Activated naive CD8-positive, alpha-beta T cell treated with anti-CD3 and anti-CD28 coated beads for 36 hours (primary cell): ENCODE results near the gene GRHPR. TPM values are rescaled to one million over a fixed set of nuclear protein-coding genes. Genes with fewer than 3 reads are reported as not detected.
"Not testable (repeated sequence)": the region's sequence is repeated elsewhere in the genome, so short reads cannot be mapped to it uniquely, and the experiment has no call there.

ENCODE experiments used
- DNase-seq: peaks from one replicate; pipeline ENCODE4 v3.0.0; 2021
- H3K27ac Mint-ChIP-seq: one replicate; pipeline ENCODE4 v1.8.0; 2022; ENCODE audit warnings: mild to moderate bottlenecking, moderate library complexity, mixed read lengths
- H3K27me3 Mint-ChIP-seq: one replicate; pipeline ENCODE4 v1.8.0; 2022; ENCODE audit warnings: mild to moderate bottlenecking, mixed read lengths
- H3K36me3 Mint-ChIP-seq: one replicate; pipeline ENCODE4 v1.8.0; 2021; ENCODE audit warnings: mild to moderate bottlenecking, mixed read lengths
- H3K4me1 Mint-ChIP-seq: one replicate; pipeline ENCODE4 v1.8.0; 2021; ENCODE audit warnings: mixed read lengths
- H3K4me3 Mint-ChIP-seq: one replicate; pipeline ENCODE4 v1.8.0; 2022; ENCODE audit warnings: mild to moderate bottlenecking, moderate library complexity, mixed read lengths
- H3K9me3 Mint-ChIP-seq: one replicate; pipeline ENCODE4 v1.8.0; 2022; ENCODE audit warnings: mixed read lengths
- total RNA-seq, 2 experiments: library from RNA; stranded (reverse); gene quantifications; one replicate each; pipeline ENCODE4 v1.2.3, GENCODE V29; 2021

Gene GRHPR
- total RNA-seq, 2 experiments from 2014 or later, result 79.5 to 82.0 TPM

GRCh38 chr9:37466037-37466709, 43.7 kb downstream of the GRHPR start:
- peak; percentile 30 for DNase-seq
- no peaks in the 10 kb centered on the region for H3K27me3 Mint-ChIP-seq
- peaks cover 12% of the 10 kb centered on the region for H3K36me3 Mint-ChIP-seq
- peak overlapping the region; percentile 97 for H3K4me3 Mint-ChIP-seq
- H3K27ac Mint-ChIP-seq, result peak overlapping the region; percentile 98
- H3K4me1 Mint-ChIP-seq, result peaks cover 29% of the 10 kb centered on the region
- no peaks in the 10 kb centered on the region for H3K9me3 Mint-ChIP-seq

GRCh38 chr9:37467530-37467929, 45.0 kb downstream of the GRHPR start:
- peaks cover 31% of the 10 kb centered on the region for H3K4me1 Mint-ChIP-seq
- not testable (repeated sequence) for H3K9me3 Mint-ChIP-seq, H3K36me3 Mint-ChIP-seq, DNase-seq, H3K4me3 Mint-ChIP-seq, H3K27me3 Mint-ChIP-seq, H3K27ac Mint-ChIP-seq

- DNase-seq, result no peak
- Mint-ChIP-seq H3K4me1 (peaks cover 21% of the 10 kb centered on the region), H3K27ac (no peak overlapping the region), H3K4me3 (no peak overlapping the region), H3K9me3 (peaks cover 2% of the 10 kb centered on the region), H3K27me3 (no peaks in the 10 kb centered on the region), H3K36me3 (peaks cover 6% of the 10 kb centered on the region)
Measured at GRCh38 chr9:37468620-37469019, 46.1 kb downstream of the GRHPR start.

- H3K27me3 Mint-ChIP-seq, result peaks cover 10% of the 10 kb centered on the region
- H3K9me3 Mint-ChIP-seq, result peaks cover 9% of the 10 kb centered on the region
- H3K36me3 Mint-ChIP-seq, result peaks cover 4% of the 10 kb centered on the region
- peak overlapping the region; percentile 58 for H3K27ac Mint-ChIP-seq
- H3K4me3 Mint-ChIP-seq, result peak overlapping the region; percentile 66
- DNase-seq, result no peak
- peaks cover 6% of the 10 kb centered on the region for H3K4me1 Mint-ChIP-seq
Measured at GRCh38 chr9:37471942-37472684, 49.6 kb downstream of the GRHPR start.

- H3K36me3 Mint-ChIP-seq, H3K27ac Mint-ChIP-seq, DNase-seq, H3K9me3 Mint-ChIP-seq, H3K4me1 Mint-ChIP-seq, H3K4me3 Mint-ChIP-seq: not testable (repeated sequence)
- H3K27me3 Mint-ChIP-seq, result peaks cover 25% of the 10 kb centered on the region
Measured at GRCh38 chr9:37473982-37474381, 51.5 kb downstream of the GRHPR start.

GRCh38 chr9:37474438-37474837, 51.9 kb downstream of the GRHPR start:
- Mint-ChIP-seq H3K36me3 (peaks cover 4% of the 10 kb centered on the region), H3K9me3 (peaks cover 9% of the 10 kb centered on the region), H3K4me1 (peaks cover 6% of the 10 kb centered on the region), H3K27me3 (peaks cover 25% of the 10 kb centered on the region), H3K27ac (no peak overlapping the region), H3K4me3 (no peak overlapping the region)
- no peak for DNase-seq

- Mint-ChIP-seq H3K4me1 (peaks cover 6% of the 10 kb centered on the region), H3K36me3 (peaks cover 4% of the 10 kb centered on the region), H3K4me3 (no peak overlapping the region), H3K27ac (no peak overlapping the region), H3K27me3 (peaks cover 35% of the 10 kb centered on the region), H3K9me3 (peaks cover 9% of the 10 kb centered on the region)
- DNase-seq, result no peak
Measured at GRCh38 chr9:37476930-37477329, 54.4 kb downstream of the GRHPR start.

- not testable (repeated sequence) for H3K9me3 Mint-ChIP-seq, H3K4me1 Mint-ChIP-seq, H3K36me3 Mint-ChIP-seq, H3K27ac Mint-ChIP-seq, DNase-seq, H3K4me3 Mint-ChIP-seq
- peaks cover 37% of the 10 kb centered on the region for H3K27me3 Mint-ChIP-seq
Measured at GRCh38 chr9:37477443-37477842, 54.9 kb downstream of the GRHPR start.

GRCh38 chr9:37477987-37478619, 55.6 kb downstream of the GRHPR start:
- not testable (repeated sequence) for DNase-seq, H3K36me3 Mint-ChIP-seq, H3K9me3 Mint-ChIP-seq, H3K4me3 Mint-ChIP-seq, H3K27ac Mint-ChIP-seq, H3K4me1 Mint-ChIP-seq
- peaks cover 37% of the 10 kb centered on the region for H3K27me3 Mint-ChIP-seq

GRCh38 chr9:37480759-37481158, 58.3 kb downstream of the GRHPR start:
- Mint-ChIP-seq H3K36me3 (no peaks in the 10 kb centered on the region), H3K27ac (no peak overlapping the region), H3K27me3 (peaks cover 37% of the 10 kb centered on the region), H3K4me3 (no peak overlapping the region), H3K9me3 (no peaks in the 10 kb centered on the region), H3K4me1 (peaks cover 9% of the 10 kb centered on the region)
- no peak for DNase-seq

- peaks cover 33% of the 10 kb centered on the region for H3K36me3 Mint-ChIP-seq
Measured at GRCh38 chr9:37485389-37486255, 63.1 kb downstream of the GRHPR start, which contains the start of gene POLR1E. TSS of gene POLR1E (plus strand) at chr9:37485948. CDS start at chr9:37486048, 100 bp downstream.

GRCh38 chr9:37486256-37486615, 63.7 kb downstream of the GRHPR start:
- peaks cover 35% of the 10 kb centered on the region for H3K4me1 Mint-ChIP-seq
- peak overlapping the region; percentile 90 for H3K27ac Mint-ChIP-seq
- H3K27me3 Mint-ChIP-seq, result peaks cover 9% of the 10 kb centered on the region
- DNase-seq, result no peak
- peaks cover 39% of the 10 kb centered on the region for H3K36me3 Mint-ChIP-seq
- no peaks in the 10 kb centered on the region for H3K9me3 Mint-ChIP-seq
- peak overlapping the region; percentile 98 for H3K4me3 Mint-ChIP-seq

More at GRCh38 chr9:37485389-37486255, 63.1 kb downstream of the GRHPR start, which contains the start of gene POLR1E:
- peak within 1 kb of the TSS; percentile 90 for H3K27ac Mint-ChIP-seq
- H3K27me3 Mint-ChIP-seq, result peaks cover 9% of the 10 kb centered on the region
- H3K4me1 Mint-ChIP-seq, result peaks cover 31% of the 10 kb centered on the region
- peak; percentile 97 for DNase-seq
- H3K4me3 Mint-ChIP-seq, result peak within 1 kb of the TSS; percentile 98
- no peaks in the 10 kb centered on the region for H3K9me3 Mint-ChIP-seq
